ENCODE data around the gene EIF5A2.
"Not testable (repeated sequence)": the region's sequence is repeated elsewhere in the genome, so short reads cannot be mapped to it uniquely, and the experiment has no call there.

DNA sequence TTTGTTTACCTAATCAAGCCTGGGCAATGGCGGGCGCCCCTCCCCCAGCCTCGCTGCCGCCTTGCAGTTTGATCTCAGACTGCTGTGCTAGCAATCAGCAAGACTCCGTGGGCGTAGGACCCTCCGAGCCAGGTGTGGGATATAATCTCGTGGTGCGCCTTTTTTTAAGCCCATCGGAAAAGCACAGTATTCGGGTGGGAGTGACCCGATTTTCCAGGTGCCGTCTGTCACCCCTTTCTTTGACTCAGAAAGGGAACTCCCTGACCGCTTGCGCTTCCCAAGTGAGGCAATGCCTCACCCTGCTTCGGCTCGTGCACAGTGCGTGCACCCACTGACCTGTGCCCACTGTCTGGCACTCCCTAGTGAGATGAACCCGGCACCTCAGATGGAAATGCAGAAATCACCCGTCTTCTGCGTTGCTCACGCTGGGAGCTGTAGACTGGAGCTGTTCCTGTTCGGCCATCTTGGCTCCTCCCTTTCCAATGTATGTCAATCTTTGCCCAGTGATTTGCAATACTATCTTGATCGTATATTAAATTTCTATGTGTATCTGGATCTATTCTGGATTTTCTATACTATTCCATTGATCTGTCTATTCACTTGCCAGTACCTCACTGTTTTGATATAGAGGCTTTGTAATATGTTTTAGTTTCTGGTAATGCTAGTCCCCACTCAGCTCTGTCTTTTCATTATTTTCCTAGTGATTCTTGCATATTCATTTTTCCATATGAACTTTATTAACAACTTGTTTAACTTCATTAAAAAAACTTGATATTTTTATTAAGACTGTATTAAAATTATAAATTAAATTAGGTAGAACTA lies 24.1 kb downstream of the EIF5A2 start:
- TF ChIP-seq, protein P1, sequence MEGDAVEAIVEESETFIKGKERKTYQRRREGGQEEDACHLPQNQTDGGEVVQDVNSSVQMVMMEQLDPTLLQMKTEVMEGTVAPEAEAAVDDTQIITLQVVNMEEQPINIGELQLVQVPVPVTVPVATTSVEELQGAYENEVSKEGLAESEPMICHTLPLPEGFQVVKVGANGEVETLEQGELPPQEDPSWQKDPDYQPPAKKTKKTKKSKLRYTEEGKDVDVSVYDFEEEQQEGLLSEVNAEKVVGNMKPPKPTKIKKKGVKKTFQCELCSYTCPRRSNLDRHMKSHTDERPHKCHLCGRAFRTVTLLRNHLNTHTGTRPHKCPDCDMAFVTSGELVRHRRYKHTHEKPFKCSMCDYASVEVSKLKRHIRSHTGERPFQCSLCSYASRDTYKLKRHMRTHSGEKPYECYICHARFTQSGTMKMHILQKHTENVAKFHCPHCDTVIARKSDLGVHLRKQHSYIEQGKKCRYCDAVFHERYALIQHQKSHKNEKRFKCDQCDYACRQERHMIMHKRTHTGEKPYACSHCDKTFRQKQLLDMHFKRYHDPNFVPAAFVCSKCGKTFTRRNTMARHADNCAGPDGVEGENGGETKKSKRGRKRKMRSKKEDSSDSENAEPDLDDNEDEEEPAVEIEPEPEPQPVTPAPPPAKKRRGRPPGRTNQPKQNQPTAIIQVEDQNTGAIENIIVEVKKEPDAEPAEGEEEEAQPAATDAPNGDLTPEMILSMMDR (IDR thresholded peaks at IDR 0.05 in 4 of 5, conservative IDR thresholded peaks at IDR 0.05 in 1 of 5): not testable (repeated sequence)
- TF ChIP-seq POLR2A (IDR thresholded peaks at IDR 0.05): not testable (repeated sequence)
